HCT116 (cell line): ENCODE data around the gene ARHGAP21.

Experiments used
- CEBPB ChIP-seq: IDR thresholded peaks from 2 replicates; pipeline ENCODE4 v1.6.1; 2012; ENCODE audit warnings: low read depth
- EZH2 ChIP-seq: fragments of 200-600 bp; sonication (generic); IDR thresholded peaks from 2 replicates; pipeline ENCODE4 v1.6.1; 2017; ENCODE audit warnings: antibody characterized with exemption, mixed run types
- POLR2A ChIP-seq: IDR thresholded peaks from 2 replicates; pipeline ENCODE4 v1.7.0; 2011; ENCODE audit warnings: borderline replicate concordance; ENCODE audit not compliant: insufficient read depth, insufficient read length; ENCODE audit errors: extremely low read depth
- POLR2AphosphoS5 ChIP-seq: IDR thresholded peaks from 2 replicates; pipeline ENCODE4 v1.6.1; 2011; ENCODE audit warnings: mild to moderate bottlenecking, low read depth, low read length, moderate library complexity
- TCF7L2 ChIP-seq: IDR thresholded peaks from 2 replicates; pipeline ENCODE4 v1.7.0; 2011; ENCODE audit warnings: borderline replicate concordance, inconsistent platforms; ENCODE audit not compliant: insufficient read depth, insufficient read length; ENCODE audit errors: extremely low read depth

- TF ChIP-seq TCF7L2 (no peak), POLR2A (no peak), POLR2AphosphoS5 (no peak), CEBPB (no peak), EZH2 (no peak)
These were observed 1.5 kb downstream of the ARHGAP21 start for GRCh38 chr10:24722131-24722675.
